ENCODE measurements around the gene LCN1. TPM values are rescaled to one million over a fixed set of nuclear protein-coding genes. Genes with fewer than 3 reads are reported as not detected.
"Not testable (repeated sequence)": the region's sequence is repeated elsewhere in the genome, so short reads cannot be mapped to it uniquely, and the experiment has no call there.

Gene LCN1
- polyA plus RNA-seq, 1 donor (not counting 4 experiments of a cell fraction or from before 2014, with no cell fraction given), result not detected

DNA sequence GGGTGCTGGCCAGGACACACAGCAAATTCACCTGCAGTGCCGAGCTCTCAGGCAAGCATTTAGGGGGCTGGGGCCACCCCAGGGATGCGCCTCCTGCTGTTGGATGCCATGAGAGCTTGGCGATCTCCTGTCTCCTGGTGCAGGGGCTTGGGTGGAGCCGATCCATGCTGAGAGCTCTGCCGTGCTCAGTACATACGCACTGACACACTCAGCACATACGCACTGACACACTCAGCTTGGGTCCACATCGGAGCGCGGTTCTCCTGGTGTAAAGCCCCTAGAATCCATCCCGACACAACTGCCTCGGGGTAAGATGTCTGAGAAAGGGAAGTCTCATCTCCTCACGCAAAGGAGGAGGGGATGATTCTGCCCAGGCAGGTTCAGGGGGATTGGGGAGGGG, 14.4 kb downstream of the LCN1 start:
- H3K27ac ChIP-seq (ENCODE audit: control insufficient read depth, insufficient read depth, low read length); H3K9ac ChIP-seq (ENCODE audit: control insufficient read depth, extremely low read depth, insufficient read depth, low read length); H3K9me3 ChIP-seq (ENCODE audit: control insufficient read depth, low read depth, low read length); H3K79me2 ChIP-seq (ENCODE audit: control insufficient read depth, insufficient read depth, low read length); DNase-seq (ENCODE audit: low read depth, low spot score); H4K20me1 ChIP-seq (ENCODE audit: control insufficient read depth, extremely low read depth, insufficient read depth, low read length); dilution Hi-C loops (cut with MboI; ENCODE audit: extremely low pct_ligation_motif_present, low sequenced_read_pairs); H2AFZ ChIP-seq (ENCODE audit: control insufficient read depth, low read length); H3K36me3 ChIP-seq (ENCODE audit: control insufficient read depth in 2 of 2, extremely low read depth in 1 of 2, insufficient read depth in 2 of 2, low read length in 2 of 2); H3K9me1 ChIP-seq (ENCODE audit: control insufficient read depth, extremely low read depth, insufficient read depth, low read length); FAIRE-seq; H3K4me2 ChIP-seq (ENCODE audit: control insufficient read depth, extremely low read depth, insufficient read depth, low read depth, low read length); H3K4me1 ChIP-seq (ENCODE audit: control insufficient read depth, extremely low read depth, insufficient read depth, low read length); H3K4me3 ChIP-seq (ENCODE audit: control insufficient read depth in 2 of 3, extremely low read depth in 1 of 3, insufficient read depth in 2 of 3, low read depth in 1 of 3, low read length in 3 of 3): not testable (repeated sequence)
- H3K27me3 ChIP-seq (ENCODE audit: control insufficient read depth, extremely low read depth, insufficient read depth, low read length), result peaks cover 14% of the 10 kb centered on the region

DNA sequence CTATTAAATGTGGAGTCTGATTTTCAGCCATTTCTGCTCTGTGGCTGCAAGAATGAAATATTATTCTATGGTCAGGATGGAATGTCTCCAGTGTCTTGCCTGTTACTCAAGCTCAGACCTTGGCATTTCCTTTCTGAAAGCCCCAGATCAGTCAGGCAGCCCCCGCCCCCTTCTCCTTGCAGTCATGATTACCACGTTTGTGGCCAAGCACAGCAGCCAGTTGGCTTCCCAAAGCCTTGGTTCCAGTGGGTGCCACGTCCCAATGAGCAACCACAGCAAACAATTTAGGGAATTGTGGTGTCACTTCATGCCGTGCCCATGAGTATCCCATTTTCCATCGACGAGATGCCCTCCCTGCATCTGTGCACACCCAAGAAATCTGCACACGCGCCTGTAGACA, 15.0 kb downstream of the LCN1 start:
- H3K9me1 ChIP-seq (ENCODE audit: control insufficient read depth, extremely low read depth, insufficient read depth, low read length), result no peaks in the 10 kb centered on the region
- no peak for DNase-seq (ENCODE audit: low read depth, low spot score)
- H3K4me1 ChIP-seq (ENCODE audit: control insufficient read depth, extremely low read depth, insufficient read depth, low read length), result no peaks in the 10 kb centered on the region
- no peak overlapping the region for H3K4me3 ChIP-seq (ENCODE audit: control insufficient read depth in 2 of 3, extremely low read depth in 1 of 3, insufficient read depth in 2 of 3, low read depth in 1 of 3, low read length in 3 of 3)
- peaks cover 14% of the 10 kb centered on the region for H3K27me3 ChIP-seq (ENCODE audit: control insufficient read depth, extremely low read depth, insufficient read depth, low read length)
- no peak overlapping the region for H2AFZ ChIP-seq (ENCODE audit: control insufficient read depth, low read length)
- dilution Hi-C loops (cut with MboI; ENCODE audit: extremely low pct_ligation_motif_present, low sequenced_read_pairs), result no loop called here
- no peak overlapping the region for H3K27ac ChIP-seq (ENCODE audit: control insufficient read depth, insufficient read depth, low read length)
- no peak overlapping the region for H3K9ac ChIP-seq (ENCODE audit: control insufficient read depth, extremely low read depth, insufficient read depth, low read length)
- TF ChIP-seq, protein P1, sequence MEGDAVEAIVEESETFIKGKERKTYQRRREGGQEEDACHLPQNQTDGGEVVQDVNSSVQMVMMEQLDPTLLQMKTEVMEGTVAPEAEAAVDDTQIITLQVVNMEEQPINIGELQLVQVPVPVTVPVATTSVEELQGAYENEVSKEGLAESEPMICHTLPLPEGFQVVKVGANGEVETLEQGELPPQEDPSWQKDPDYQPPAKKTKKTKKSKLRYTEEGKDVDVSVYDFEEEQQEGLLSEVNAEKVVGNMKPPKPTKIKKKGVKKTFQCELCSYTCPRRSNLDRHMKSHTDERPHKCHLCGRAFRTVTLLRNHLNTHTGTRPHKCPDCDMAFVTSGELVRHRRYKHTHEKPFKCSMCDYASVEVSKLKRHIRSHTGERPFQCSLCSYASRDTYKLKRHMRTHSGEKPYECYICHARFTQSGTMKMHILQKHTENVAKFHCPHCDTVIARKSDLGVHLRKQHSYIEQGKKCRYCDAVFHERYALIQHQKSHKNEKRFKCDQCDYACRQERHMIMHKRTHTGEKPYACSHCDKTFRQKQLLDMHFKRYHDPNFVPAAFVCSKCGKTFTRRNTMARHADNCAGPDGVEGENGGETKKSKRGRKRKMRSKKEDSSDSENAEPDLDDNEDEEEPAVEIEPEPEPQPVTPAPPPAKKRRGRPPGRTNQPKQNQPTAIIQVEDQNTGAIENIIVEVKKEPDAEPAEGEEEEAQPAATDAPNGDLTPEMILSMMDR (optimal IDR thresholded peaks at IDR 0.05 in 1 of 3, IDR thresholded peaks at IDR 0.05 in 1 of 3, conservative IDR thresholded peaks at IDR 0.05 in 1 of 3; ENCODE audit: extremely low read depth in 1 of 3, insufficient read depth in 2 of 3, low read length in 3 of 3), result no peak
- TF ChIP-seq EZH2 (IDR thresholded peaks at IDR 0.05; ENCODE audit: low read length), result no peak
- no peaks in the 10 kb centered on the region for H3K79me2 ChIP-seq (ENCODE audit: control insufficient read depth, insufficient read depth, low read length)
- no peak for FAIRE-seq
- no peak overlapping the region for H3K4me2 ChIP-seq (ENCODE audit: control insufficient read depth, extremely low read depth, insufficient read depth, low read depth, low read length)
- no peaks in the 10 kb centered on the region for H3K36me3 ChIP-seq (ENCODE audit: control insufficient read depth in 2 of 2, extremely low read depth in 1 of 2, insufficient read depth in 2 of 2, low read length in 2 of 2)
- H3K9me3 ChIP-seq (ENCODE audit: control insufficient read depth, low read depth, low read length), result no peaks in the 10 kb centered on the region
- no peaks in the 10 kb centered on the region for H4K20me1 ChIP-seq (ENCODE audit: control insufficient read depth, extremely low read depth, insufficient read depth, low read length)

DNA sequence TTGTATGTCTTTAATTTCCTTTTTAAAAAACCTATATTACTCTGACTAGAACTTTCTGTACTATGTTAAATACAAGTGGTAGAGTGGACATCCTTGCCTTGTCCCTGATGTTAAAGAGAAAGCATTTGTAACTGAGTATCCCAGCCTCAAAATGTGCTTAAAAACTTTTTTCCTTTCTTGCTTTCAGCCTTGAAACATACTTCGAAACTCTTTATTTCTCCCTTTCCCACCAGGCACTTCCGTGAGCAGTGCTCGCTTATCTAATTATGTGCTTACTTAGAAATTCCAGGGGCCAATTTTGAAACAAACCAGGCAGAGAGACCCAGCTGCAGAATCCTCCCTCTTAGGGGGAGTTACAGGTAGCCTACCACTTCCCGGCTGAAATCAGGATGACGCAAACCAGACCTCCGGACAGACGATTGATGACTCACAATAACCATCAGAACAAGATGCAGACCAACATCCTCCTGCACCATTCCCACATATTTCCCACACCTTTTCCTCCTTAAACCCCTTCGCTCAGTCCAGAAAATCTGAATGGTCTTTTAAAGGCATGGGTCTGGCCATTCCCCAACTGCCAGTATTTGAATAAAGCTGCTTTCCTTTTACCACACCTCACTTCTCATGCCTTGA, 22.1 kb downstream of the LCN1 start:
- H4K20me1 ChIP-seq (ENCODE audit: control insufficient read depth, extremely low read depth, insufficient read depth, low read length); H3K9ac ChIP-seq (ENCODE audit: control insufficient read depth, extremely low read depth, insufficient read depth, low read length); H3K9me3 ChIP-seq (ENCODE audit: control insufficient read depth, low read depth, low read length); H3K27me3 ChIP-seq (ENCODE audit: control insufficient read depth, extremely low read depth, insufficient read depth, low read length); DNase-seq (ENCODE audit: low read depth, low spot score); H3K4me1 ChIP-seq (ENCODE audit: control insufficient read depth, extremely low read depth, insufficient read depth, low read length); H3K4me3 ChIP-seq (ENCODE audit: control insufficient read depth in 2 of 3, extremely low read depth in 1 of 3, insufficient read depth in 2 of 3, low read depth in 1 of 3, low read length in 3 of 3); H3K36me3 ChIP-seq (ENCODE audit: control insufficient read depth in 2 of 2, extremely low read depth in 1 of 2, insufficient read depth in 2 of 2, low read length in 2 of 2); H3K9me1 ChIP-seq (ENCODE audit: control insufficient read depth, extremely low read depth, insufficient read depth, low read length); dilution Hi-C loops (cut with MboI; ENCODE audit: extremely low pct_ligation_motif_present, low sequenced_read_pairs); H2AFZ ChIP-seq (ENCODE audit: control insufficient read depth, low read length); H3K79me2 ChIP-seq (ENCODE audit: control insufficient read depth, insufficient read depth, low read length); H3K4me2 ChIP-seq (ENCODE audit: control insufficient read depth, extremely low read depth, insufficient read depth, low read depth, low read length); H3K27ac ChIP-seq (ENCODE audit: control insufficient read depth, insufficient read depth, low read length); FAIRE-seq: not testable (repeated sequence)
